Left ventricle myocardium inferior (tissue), 1 donor: ENCODE data around the gene TOM1L2. TPM values are rescaled to one million over a fixed set of nuclear protein-coding genes. Genes with fewer than 3 reads are reported as not detected.

ENCODE experiments used
- DNase-seq: peaks from one replicate; pipeline ENCODE4 v3.0.0-alpha.2; 2020
- H3K27ac ChIP-seq: fragments of 200-600 bp; replicated peaks from 2 replicates; pipeline ENCODE4 v1.8.0; 2021
- H3K27me3 ChIP-seq: fragments of 200-600 bp; 2 replicates; pipeline ENCODE4 v1.8.0; 2021; ENCODE audit warnings: low read depth
- H3K36me3 ChIP-seq: fragments of 200-600 bp; 2 replicates; pipeline ENCODE4 v1.8.0; 2021
- H3K4me1 ChIP-seq: fragments of 200-600 bp; 2 replicates; pipeline ENCODE4 v1.8.0; 2021
- H3K4me3 ChIP-seq: fragments of 200-600 bp; 2 replicates; pipeline ENCODE4 v1.8.0; 2021; ENCODE audit warnings: mild to moderate bottlenecking, moderate library complexity
- H3K9me3 ChIP-seq: fragments of 200-600 bp; replicated peaks from 2 replicates; pipeline ENCODE4 v1.8.0; 2021
- CTCF ChIP-seq: fragments of 200-600 bp; IDR thresholded peaks from 2 replicates; pipeline ENCODE4 v1.8.0; 2021; ENCODE audit warnings: antibody characterized with exemption, mild to moderate bottlenecking, borderline replicate concordance
- intact Hi-C: fragments of 100-400 bp; cut with micrococcal nuclease; formaldehyde crosslinking; loops from one replicate; pipeline ENCODE4 v1.11.0; 2022
- total RNA-seq: library from RNA; stranded (reverse); fragmentation: NEBNext Ultra II Directional; extraction: Animal tissue kit (Norgen Biotek cat#: 25700); gene quantifications from one replicate; pipeline ENCODE4 v1.2.1, GENCODE V29; 2021
- donor health status: DM: no; HTN: yes; CAD: no; lungs with severe emphysema.

Gene TOM1L2
- total RNA-seq, 1 donor from 2014 or later: 284 TPM

GRCh38 chr17:17846003-17846402, 126.2 kb downstream of the TOM1L2 start:
- Histone ChIP-seq H3K36me3 (peaks cover 16% of the 10 kb centered on the region), H3K9me3 (no peaks in the 10 kb centered on the region), H3K27me3 (no peaks in the 10 kb centered on the region), H3K4me3 (no peak overlapping the region), H3K27ac (no peak overlapping the region), H3K4me1 (peaks cover 63% of the 10 kb centered on the region)
- no peak for DNase-seq
- intact Hi-C loops: no loop called here
- no peak for TF ChIP-seq CTCF

GRCh38 chr17:17845046-17845775, 127.0 kb downstream of the TOM1L2 start:
- Histone ChIP-seq H3K36me3 (peaks cover 16% of the 10 kb centered on the region), H3K27ac (peak overlapping the region; percentile 12), H3K4me1 (peaks cover 63% of the 10 kb centered on the region)

GRCh38 chr17:17844500-17844899, 127.7 kb downstream of the TOM1L2 start:
- Histone ChIP-seq H3K4me1 (peaks cover 63% of the 10 kb centered on the region), H3K27ac (no peak overlapping the region), H3K36me3 (peaks cover 16% of the 10 kb centered on the region), H3K27me3 (no peaks in the 10 kb centered on the region), H3K9me3 (no peaks in the 10 kb centered on the region), H3K4me3 (no peak overlapping the region)
- intact Hi-C loops: no loop called here
- no peak for TF ChIP-seq CTCF
- no peak for DNase-seq

More at GRCh38 chr17:17845046-17845775, 127.0 kb downstream of the TOM1L2 start:
- no peak overlapping the region for H3K4me3 ChIP-seq
- intact Hi-C loops: no loop called here
- no peak for TF ChIP-seq CTCF
- H3K9me3 ChIP-seq: no peaks in the 10 kb centered on the region
- H3K27me3 ChIP-seq: no peaks in the 10 kb centered on the region
- no peak for DNase-seq

- Histone ChIP-seq H3K27me3 (no peaks in the 10 kb centered on the region), H3K9me3 (no peaks in the 10 kb centered on the region), H3K4me3 (no peak overlapping the region), H3K4me1 (peaks cover 63% of the 10 kb centered on the region), H3K27ac (no peak overlapping the region), H3K36me3 (peaks cover 16% of the 10 kb centered on the region)
- intact Hi-C loops: no loop called here
- no peak for TF ChIP-seq CTCF
- no peak for DNase-seq
Observed at GRCh38 chr17:17844079-17844478, 128.1 kb downstream of the TOM1L2 start.

- peaks cover 63% of the 10 kb centered on the region for H3K4me1 ChIP-seq
- no peak for TF ChIP-seq CTCF
- H3K36me3 ChIP-seq: peaks cover 16% of the 10 kb centered on the region
- intact Hi-C loops: no loop called here
- no peak overlapping the region for H3K4me3 ChIP-seq
- H3K27me3 ChIP-seq: no peaks in the 10 kb centered on the region
- H3K9me3 ChIP-seq: no peaks in the 10 kb centered on the region
- peak overlapping the region; percentile 100 for H3K27ac ChIP-seq
- DNase-seq: no peak
Observed at GRCh38 chr17:17843096-17843495, 129.1 kb downstream of the TOM1L2 start.
